Endodermal cell (in vitro differentiated cells): Measurements from ENCODE around the gene SNX9. TPM values are rescaled to one million over a fixed set of nuclear protein-coding genes. Genes with fewer than 3 reads are reported as not detected.

ENCODE experiments used
- DNase-seq: peaks from one replicate; pipeline ENCODE4 v3.0.0-alpha.2; 2017
- H3K27ac ChIP-seq: 2 replicates; pipeline ENCODE4 v1.5.1; 2013; ENCODE audit warnings: mild to moderate bottlenecking, low read depth, low read length, moderate library complexity
- H3K27me3 ChIP-seq: 2 replicates; pipeline ENCODE4 v1.6.1; 2013; ENCODE audit warnings: mild to moderate bottlenecking, low read length, moderate library complexity; ENCODE audit not compliant: insufficient read depth, control insufficient read depth, poor library complexity, severe bottlenecking
- H3K36me3 ChIP-seq: 2 replicates; pipeline ENCODE4 v1.7.0; 2013; ENCODE audit warnings: mild to moderate bottlenecking, low read length, moderate library complexity; ENCODE audit not compliant: control insufficient read depth, insufficient read depth
- H3K4me1 ChIP-seq: one replicate; pipeline ENCODE4 v1.7.0; 2013; ENCODE audit warnings: low read length; ENCODE audit not compliant: control insufficient read depth, insufficient read depth
- H3K4me3 ChIP-seq: 2 replicates; pipeline ENCODE4 v1.5.1; 2013; ENCODE audit warnings: mild to moderate bottlenecking, low read length, moderate library complexity
- H3K9ac ChIP-seq: 2 replicates; pipeline ENCODE4 v1.6.1; 2013; ENCODE audit warnings: mild to moderate bottlenecking, low read length, moderate library complexity; ENCODE audit not compliant: poor library complexity, severe bottlenecking; ENCODE audit errors: extremely low read depth
- H3K9me3 ChIP-seq: 2 replicates; pipeline ENCODE4 v1.6.1; 2013; ENCODE audit warnings: mild to moderate bottlenecking, low read length, moderate library complexity; ENCODE audit not compliant: control insufficient read depth
- H3K27ac Mint-ChIP-seq: 2 replicates; pipeline ENCODE4 v1.8.0; 2020; ENCODE audit warnings: mixed read lengths
- H3K27me3 Mint-ChIP-seq: 2 replicates; pipeline ENCODE4 v1.8.0; 2021; ENCODE audit warnings: mild to moderate bottlenecking, mixed read lengths; ENCODE audit not compliant: insufficient read depth
- H3K36me3 Mint-ChIP-seq: 2 replicates; pipeline ENCODE4 v1.8.0; 2020; ENCODE audit warnings: low read depth, mixed read lengths
- H3K4me1 Mint-ChIP-seq: 2 replicates; pipeline ENCODE4 v1.8.0; 2020; ENCODE audit warnings: mixed read lengths
- H3K4me3 Mint-ChIP-seq: 2 replicates; pipeline ENCODE4 v1.8.0; 2020; ENCODE audit warnings: mild to moderate bottlenecking, moderate library complexity, mixed read lengths
- H3K9me3 Mint-ChIP-seq: 2 replicates; pipeline ENCODE4 v1.8.0; 2020; ENCODE audit warnings: mild to moderate bottlenecking, mixed read lengths
- CTCF ChIP-seq: fragments of 200-600 bp; sonication (generic); conservative IDR thresholded peaks from 2 replicates; pipeline ENCODE4 v1.5.0; 2021; ENCODE audit warnings: antibody characterized with exemption, mild to moderate bottlenecking
- WGBS, 2 experiments: methylation state at CpG; one replicate each; pipeline versions ENCODE4 v1.1.5 to v1.1.7; 2013; ENCODE audit warnings: missing lambda C conversion rate in 2 of 2, mixed read lengths in 1 of 2; ENCODE audit not compliant: insufficient coverage in 1 of 2, insufficient read length in 1 of 2; 5-methylcytosine and 5-hydroxymethylcytosine counted together
- total RNA-seq, 2 donors: library from RNA; stranded (reverse); fragmentation: NEBNext Ultra II Directional in 1 of 2; extraction: Animal tissue kit (Norgen Biotek cat#: 25700) in 1 of 2; gene quantifications; 2 replicates in 1 of 2; 3 replicates in 1 of 2; pipeline ENCODE4 v1.2.1, GENCODE V29; 2021

SNX9 gene
- total RNA-seq, 2 donors from 2014 or later = 30.6 to 33.0 TPM

GRCh38 chr6:157845493-157846259, 22.6 kb downstream of the SNX9 start:
- H3K27me3 Mint-ChIP-seq = no peaks in the 10 kb centered on the region
- H3K4me3 ChIP-seq = no peak overlapping the region
- no peak overlapping the region for H3K9ac ChIP-seq
- TF ChIP-seq CTCF = no peak
- no peaks in the 10 kb centered on the region for H3K9me3 ChIP-seq
- H3K36me3 ChIP-seq = no peaks in the 10 kb centered on the region
- H3K4me3 Mint-ChIP-seq = no peak overlapping the region
- no peaks in the 10 kb centered on the region for H3K27me3 ChIP-seq
- peaks cover 52% of the 10 kb centered on the region for H3K4me1 Mint-ChIP-seq
- H3K27ac ChIP-seq = no peak overlapping the region
- WGBS, 2 experiments = 93 to 96% methylated on average over 6 of the region's 6 CpGs
- no peaks in the 10 kb centered on the region for H3K4me1 ChIP-seq
- H3K27ac Mint-ChIP-seq = no peak overlapping the region
- peaks cover 2% of the 10 kb centered on the region for H3K36me3 Mint-ChIP-seq
- H3K9me3 Mint-ChIP-seq = no peaks in the 10 kb centered on the region
- DNase-seq = no peak

GRCh38 chr6:157847846-157848245, 24.8 kb downstream of the SNX9 start:
- 95 to 100% methylated on average over 2 of the region's 2 CpGs for WGBS, 2 experiments
- Mint-ChIP-seq H3K27ac (peak overlapping the region; percentile 66), H3K4me1 (peaks cover 36% of the 10 kb centered on the region), H3K36me3 (peaks cover 8% of the 10 kb centered on the region), H3K4me3 (no peak overlapping the region), H3K27me3 (no peaks in the 10 kb centered on the region), H3K9me3 (peaks cover 8% of the 10 kb centered on the region)
- Histone ChIP-seq H3K27ac (no peak overlapping the region), H3K36me3 (no peaks in the 10 kb centered on the region), H3K4me1 (no peaks in the 10 kb centered on the region), H3K9ac (no peak overlapping the region), H3K27me3 (no peaks in the 10 kb centered on the region), H3K9me3 (peaks cover 16% of the 10 kb centered on the region), H3K4me3 (no peak overlapping the region)
- TF ChIP-seq CTCF = no peak
- peak; percentile 52 for DNase-seq

- Histone ChIP-seq H3K9ac (no peak overlapping the region), H3K9me3 (peaks cover 25% of the 10 kb centered on the region), H3K27ac (no peak overlapping the region), H3K4me1 (no peaks in the 10 kb centered on the region), H3K27me3 (no peaks in the 10 kb centered on the region), H3K4me3 (no peak overlapping the region), H3K36me3 (peaks cover 4% of the 10 kb centered on the region)
- Mint-ChIP-seq H3K4me1 (peaks cover 37% of the 10 kb centered on the region), H3K27me3 (no peaks in the 10 kb centered on the region), H3K36me3 (peaks cover 14% of the 10 kb centered on the region), H3K27ac (peak overlapping the region; percentile 19), H3K9me3 (peaks cover 16% of the 10 kb centered on the region), H3K4me3 (no peak overlapping the region)
- TF ChIP-seq CTCF = no peak
- DNase-seq = no peak
- 95% methylated on average over 8 of the region's 8 CpGs for WGBS, 2 experiments
Measured at GRCh38 chr6:157848693-157849092, 25.6 kb downstream of the SNX9 start.
